NCI-H2196 treated with DMSO at 0.1 percent for 48 hours (cell line): ENCODE measurements around the gene VPS51.
"Not testable (repeated sequence)": the region's sequence is repeated elsewhere in the genome, so short reads cannot be mapped to it uniquely, and the experiment has no call there.

Experiments used
- DNase-seq: peaks from one replicate; lab custom pipeline; 2025; ENCODE audit not compliant: unreplicated experiment; lab: John Stamatoyannopoulos, UW

VPS51 gene

DNA sequence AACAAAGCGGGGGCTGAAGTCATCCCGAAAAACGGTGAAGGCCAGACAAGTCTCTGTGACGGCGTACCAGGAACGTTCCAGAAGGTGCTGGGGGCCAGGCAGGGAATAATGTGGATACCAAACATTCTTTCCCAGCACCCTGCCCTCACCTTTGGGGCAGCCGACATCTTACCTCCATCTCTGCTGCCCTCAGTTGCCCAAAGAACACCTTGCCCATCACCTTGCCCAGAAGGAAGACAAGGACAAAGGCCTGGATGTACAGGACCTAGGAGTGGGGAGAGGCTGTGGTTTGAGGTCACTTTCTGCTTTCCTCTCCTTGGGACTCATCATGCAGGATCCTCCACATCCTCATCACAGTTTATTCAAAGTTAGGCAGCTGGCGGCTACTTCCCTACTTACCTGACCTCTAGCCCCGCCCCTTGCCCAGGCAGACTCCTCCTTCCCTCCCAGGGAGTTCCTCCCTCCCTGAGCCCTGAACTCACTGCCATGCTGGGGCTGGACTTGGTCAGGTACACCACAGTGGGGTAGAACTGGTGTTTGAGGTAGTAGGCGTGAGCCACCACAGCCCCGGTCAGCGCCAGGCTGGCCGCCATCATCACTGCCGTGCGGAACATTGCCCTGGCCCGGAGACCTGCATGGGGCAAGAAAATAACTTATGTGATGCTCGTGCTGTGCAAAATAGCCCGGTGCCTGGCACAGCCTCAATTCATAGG lies 37.1 kb downstream of the VPS51 start:
- DNase-seq: peak; percentile 34

DNA sequence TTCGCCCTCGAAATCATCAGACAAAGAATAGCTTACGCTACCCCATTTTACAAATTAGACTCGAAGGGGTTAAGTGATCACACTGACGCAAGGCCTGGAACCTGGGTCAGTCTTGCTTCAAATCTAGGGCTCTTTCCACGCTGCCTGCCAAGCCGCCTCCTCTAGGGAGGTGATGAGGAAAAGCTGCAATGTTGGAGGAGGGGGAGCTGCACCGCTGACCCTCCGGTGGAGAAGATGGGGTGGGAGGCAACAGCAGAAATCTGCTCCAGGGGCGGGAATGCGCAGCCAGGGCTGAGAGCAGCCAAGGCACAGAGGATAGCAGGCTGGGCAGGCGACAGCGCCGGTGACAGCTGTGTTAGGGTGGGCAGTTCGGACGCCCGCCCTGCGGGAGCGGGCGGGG lies 37.7 kb downstream of the VPS51 start:
- no peak for DNase-seq

DNA sequence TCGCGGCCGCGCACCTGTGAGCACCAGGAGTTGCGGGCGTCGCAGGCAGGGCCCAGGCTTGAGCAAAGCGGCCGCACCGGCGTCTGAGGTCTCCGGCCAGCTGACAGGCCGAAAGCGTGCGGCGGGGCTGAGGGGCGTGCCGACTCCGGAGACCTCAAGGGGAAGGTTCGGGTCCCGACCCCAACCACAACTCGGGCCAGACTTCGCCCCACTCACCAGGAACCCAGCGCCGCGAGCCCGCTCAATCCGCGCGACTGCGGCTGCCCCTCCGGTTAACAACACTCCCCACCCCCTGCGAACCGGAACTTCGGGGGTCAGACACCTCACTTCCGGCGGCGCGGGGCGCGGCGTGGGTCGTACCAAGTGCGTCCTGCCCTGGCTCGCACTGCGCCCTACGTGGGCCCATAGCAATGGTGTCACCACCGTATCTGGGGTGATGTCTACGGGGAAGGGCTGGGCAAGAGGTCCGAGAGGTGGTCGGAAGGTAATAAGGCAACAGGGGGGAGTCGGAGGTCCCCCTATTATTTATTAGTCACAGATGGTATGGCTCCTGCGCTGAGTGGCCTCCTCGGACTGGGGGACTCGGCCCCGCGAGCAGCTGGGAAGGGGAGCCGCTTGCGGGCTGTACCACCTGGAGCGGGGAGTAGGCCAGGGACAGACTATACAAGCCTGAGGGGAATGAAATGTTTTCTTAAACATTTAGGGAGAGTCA lies 38.4 kb downstream of the VPS51 start, which contains the start of gene SYVN1:
TSS of gene SYVN1 (minus strand) at position 280 of the 712 bp plus-strand sequence. CDS start 918 bp downstream, outside the sequence.
- DNase-seq: peak; percentile 88

DNA sequence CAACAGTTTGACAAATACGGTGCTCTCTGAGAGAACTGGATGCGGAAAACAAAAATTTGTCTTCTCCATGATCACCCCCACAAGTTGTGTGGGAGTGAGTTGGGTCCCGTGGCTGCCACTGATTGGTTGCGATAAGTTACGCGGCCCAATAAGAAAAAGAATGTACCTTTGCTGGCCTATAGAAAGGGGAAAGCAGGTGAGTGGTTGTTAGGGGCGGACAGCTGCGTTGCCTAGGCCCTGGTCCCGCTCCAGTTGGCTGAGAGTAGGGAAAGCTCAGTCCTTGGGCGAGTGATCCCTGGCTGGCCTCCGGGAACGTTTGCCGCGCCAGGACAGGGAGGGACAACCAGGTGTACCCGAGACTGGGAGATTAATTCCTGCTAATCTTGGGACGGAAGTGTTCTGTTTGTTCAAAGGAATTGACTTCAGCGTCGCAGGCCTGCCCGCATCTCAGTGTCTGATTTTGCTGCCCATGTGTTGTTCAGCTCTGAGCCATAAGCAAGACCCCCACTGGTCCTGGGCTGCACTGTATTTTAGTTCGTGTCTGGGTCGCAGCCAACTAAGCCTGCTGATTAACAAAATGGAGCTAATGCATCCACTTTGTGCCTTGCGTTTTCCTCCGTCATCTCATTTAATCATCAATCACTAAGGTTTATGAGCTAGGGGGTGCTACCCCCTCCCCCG lies 39.1 kb downstream of the VPS51 start:
- DNase-seq: peak; percentile 99

DNA sequence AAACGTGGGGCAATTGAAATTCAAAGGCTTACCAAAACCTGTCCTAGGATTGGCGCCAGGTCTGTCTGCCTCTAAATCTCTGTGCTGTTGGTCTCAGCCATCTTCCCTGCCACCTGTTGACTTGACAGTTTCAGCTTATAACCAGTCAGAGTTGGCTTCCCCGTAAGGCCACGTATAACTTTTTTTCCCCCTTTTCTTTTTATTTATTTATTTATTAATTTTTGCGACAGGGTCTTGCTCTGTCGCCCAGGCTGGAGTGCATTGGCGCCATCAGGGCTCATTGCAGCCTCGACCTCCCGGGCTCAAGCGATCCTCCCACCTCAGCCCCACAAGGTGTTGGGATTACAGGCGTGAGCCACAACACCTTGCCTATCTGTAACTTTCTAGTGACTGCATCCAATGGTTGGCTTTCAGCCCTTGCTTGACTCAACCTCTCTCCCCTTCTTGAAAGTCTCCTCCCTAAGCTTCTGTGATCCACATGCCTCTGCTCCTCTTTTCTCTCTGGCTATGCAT lies 39.7 kb downstream of the VPS51 start:
- DNase-seq: no peak

DNA sequence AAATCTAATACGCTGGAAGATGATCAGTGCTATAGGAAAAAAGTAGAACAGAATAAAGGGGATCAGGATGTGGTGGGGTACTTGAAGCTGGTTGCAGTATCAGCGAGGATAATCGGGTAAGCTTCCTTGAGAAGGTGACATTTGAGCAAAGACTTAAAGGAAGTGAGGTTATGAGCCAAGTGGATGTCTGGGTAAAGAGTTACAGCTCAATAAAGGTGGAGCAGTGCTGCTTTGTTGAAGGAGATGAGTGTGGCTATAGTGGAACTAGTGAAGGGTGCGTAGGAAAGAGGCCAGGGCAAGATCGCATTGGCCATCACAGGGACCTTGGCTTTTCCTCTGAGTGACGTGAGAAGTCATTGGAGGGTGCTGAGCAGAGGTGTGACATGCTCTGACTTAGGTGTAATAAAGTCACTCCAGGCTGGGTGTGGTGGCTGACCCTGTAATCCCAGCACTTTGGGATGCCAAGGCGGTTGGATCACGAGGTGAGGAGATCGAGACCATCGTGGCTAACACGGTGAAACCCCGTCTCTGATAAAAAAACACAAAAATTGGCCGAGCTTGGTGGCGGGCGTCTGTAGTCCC lies 40.6 kb downstream of the VPS51 start:
- no peak for DNase-seq

DNA sequence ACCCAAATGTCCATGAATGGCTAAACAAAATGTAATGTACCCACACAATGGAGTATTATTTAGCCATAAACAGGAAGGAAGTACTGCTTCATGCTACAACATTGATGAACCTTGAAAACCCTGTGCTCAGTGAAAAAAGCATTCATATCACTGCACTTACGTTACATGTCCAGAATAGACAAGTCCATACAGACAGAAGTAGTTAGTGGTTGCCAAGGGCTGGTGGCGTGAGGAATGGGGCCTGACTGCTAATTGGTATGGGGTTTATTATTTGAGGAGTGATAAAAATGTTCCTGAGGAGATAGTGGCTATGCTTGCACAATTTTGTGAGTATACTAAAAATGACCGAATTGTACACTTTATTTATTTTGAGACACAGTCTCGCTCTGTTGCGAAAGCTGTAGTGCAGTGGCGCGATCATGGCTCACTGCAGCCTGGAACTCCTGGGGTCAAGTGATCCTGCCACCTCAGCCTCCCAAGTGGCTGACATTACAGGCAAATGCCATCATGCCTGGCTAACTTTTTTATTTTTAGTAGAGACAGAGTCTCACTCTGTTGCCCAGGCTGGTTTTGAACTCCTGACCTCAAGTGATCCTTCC lies 46.0 kb downstream of the VPS51 start:
- no peak for DNase-seq

DNA sequence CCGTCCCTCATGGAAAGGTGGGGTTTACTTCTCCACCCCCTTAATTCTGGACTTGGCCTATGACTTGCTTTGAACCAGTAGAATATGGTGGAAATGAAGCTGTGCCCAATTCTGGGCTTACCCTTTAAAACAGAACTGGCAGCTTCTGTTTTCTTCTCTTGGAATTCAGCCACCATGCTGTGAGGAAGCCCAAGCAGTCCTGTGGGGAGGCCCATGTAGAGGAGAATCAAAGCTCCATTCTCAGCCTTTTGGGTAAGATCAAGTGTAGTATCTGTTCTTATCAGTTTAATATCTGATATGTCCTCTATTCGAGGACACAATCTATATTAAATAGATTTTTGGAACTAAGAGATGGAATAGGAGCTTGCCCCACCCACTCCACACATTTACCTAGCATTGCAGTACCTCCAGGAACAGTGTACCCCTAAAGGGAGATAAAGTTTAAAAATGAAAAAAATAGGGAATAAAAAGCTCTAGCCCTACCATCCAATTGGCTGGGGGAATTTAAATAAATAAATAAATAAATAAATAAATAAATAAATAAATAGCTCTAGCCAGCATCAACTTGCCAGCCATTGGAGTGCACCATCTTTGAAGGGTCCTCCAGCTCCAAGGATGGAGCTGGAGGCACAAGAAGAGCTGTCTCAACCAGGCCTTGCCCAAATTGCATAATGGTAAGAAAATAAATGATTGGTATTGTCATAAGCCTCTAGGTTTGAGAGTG lies 51.5 kb downstream of the VPS51 start:
- no peak for DNase-seq

DNA sequence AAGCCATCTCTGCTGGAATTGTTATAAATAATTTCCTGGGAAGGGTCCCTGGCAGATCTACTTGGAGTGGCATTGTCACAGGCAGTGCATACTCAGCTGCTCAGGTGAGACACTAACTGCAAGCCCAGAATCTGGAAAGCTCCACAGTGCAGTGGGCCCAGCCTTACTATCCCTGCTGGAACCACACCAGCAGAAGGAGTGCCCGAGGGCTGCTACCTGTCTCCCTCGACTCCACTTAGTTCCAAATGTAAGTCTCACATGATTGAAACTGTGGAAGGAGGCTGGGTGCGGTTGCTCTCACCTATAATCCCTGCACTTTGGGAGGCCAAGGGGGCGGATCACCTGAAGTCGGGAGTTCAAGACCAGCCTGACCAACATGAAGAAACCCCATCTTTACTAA lies 52.6 kb downstream of the VPS51 start:
- DNase-seq: no peak

DNA sequence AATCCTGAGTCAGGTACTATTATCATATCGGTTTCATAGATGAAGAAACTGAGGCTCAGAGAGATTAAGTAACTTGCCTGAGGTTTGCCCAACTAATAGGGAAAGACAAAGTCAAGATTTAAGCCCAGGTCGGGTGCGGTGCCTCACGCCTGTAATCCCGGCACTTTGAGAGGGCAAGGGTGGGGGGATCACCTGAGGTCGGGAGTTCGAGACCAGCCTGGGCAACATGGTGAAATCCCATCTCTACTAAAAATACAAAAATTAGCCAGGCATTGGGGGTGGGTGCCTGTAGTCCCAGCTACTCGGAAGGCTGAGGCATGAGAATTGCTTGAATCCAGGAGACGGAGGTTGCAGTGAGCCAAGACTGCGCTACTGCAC lies 54.1 kb downstream of the VPS51 start:
- not testable (repeated sequence) for DNase-seq

DNA sequence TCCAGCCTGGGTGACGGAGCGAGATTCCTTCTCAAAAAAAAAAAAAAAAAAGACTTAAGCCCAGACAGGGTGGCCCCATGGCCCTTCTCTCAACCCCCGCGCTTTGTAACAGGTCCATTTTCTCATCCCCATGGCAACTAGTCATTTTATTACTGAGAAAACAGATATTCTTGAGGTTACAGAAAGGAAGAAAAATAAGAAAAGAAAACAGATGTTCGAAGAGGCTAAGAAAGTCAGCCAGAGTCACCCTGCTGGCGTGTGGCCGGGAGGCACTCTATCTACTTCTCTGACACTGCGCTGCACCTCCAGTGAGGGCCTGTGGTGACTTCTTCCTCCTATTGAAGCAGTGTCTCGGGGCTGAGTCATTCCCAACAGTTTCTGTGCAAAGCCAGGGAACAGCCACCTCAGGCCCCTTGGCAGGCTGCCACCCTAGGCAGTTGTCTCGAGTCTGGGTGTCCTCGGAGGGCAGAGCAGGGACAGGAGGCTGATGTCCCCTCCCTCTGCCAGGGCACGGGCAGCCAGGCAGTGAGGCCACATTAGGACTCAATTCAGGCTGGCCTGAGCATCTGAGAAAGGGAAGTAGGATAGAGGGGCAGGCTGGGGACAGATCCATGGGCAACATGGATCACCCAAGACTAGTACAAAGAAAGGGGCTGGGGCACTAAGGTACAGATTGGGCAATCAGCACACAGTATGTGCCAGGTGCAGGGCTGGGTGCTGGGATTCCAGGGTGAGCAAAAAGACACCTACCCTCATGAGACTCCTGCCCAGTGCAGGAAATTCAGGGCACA lies 54.7 kb downstream of the VPS51 start:
- peak; percentile 83 for DNase-seq

DNA sequence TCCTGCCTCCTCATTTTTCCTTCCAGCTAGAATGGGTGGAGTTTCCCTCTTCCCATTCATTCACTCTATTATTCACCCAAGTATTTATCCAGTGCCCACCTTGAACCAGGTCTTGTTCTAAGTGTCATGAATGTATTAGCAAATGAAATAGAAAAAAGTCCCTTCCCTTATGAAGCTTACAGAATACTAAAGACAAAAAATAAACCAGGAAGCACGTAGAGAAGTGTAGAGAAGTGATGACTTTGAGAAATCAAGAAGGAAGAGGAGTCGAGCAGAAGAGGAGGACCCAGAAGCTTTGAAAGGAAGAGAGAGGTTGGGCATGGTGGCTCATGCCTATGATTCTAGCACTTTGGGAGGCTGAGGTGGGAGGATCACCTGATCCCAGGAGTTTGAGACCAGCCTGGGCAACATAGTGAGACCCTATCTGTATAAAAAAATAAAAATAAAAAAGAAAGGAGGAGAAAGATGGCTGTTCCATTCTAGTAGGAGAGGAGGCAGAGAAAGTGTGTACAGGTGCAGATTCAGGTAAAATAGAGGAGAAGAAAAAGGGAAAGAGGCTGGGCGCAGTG lies 55.4 kb downstream of the VPS51 start:
- no peak for DNase-seq

DNA sequence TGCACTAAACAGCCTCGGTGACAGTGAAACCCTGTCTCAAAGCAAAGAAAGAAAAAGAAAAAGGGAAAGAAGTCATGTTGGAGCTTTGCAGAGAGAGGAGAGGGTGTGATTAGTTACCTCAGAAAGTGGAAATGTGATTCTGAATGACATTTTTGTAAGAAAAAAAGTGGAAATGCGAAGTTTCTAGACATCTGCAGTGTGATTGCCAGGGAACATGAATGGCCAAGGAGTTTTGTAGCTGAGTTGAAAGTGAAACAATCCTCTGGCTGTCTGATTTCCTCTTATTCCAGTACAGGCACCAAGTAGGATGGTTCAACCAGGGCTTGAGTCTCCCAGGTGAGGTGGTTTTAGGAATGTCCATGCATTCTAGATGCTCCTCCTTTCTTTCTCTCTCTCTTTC lies 56.1 kb downstream of the VPS51 start:
- no peak for DNase-seq

DNA sequence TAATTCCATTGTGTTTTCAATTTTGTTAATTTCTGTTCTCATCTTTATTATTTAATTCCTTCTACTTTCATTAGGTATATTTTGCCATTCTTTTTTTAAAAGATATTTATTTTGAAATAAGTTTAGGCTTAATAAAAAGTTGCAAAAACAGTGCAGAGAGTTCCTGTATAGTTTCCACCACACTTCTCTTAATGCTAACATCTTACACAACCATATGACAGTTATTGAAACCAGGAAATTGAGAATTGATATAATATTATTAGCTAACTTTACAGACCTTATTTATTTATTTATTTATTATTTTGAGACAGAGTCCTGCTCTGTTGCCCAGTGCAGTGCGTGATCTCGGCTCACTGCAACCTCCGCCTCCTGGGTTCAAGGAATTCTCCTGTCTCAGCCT lies 60.2 kb downstream of the VPS51 start:
- no peak for DNase-seq

DNA sequence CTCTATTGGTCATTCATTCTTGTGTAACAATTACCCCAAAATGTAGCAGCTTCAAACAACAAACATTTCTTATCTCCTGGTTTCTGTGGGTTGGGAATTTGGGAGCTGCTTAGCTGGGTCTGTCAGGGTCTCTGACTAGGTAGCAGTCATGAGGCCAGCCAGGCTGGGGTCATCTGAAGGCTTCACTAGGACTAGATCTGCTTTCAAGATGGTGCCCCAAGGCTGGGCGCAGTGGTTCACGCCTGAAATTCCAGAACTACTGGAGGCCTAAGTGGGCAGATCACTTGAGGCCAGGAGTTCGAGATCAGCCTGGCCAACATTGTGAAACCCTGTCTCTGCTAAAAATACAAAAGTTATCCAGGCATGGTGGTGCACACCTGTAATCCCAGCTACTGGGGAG lies 60.9 kb downstream of the VPS51 start:
- no peak for DNase-seq

DNA sequence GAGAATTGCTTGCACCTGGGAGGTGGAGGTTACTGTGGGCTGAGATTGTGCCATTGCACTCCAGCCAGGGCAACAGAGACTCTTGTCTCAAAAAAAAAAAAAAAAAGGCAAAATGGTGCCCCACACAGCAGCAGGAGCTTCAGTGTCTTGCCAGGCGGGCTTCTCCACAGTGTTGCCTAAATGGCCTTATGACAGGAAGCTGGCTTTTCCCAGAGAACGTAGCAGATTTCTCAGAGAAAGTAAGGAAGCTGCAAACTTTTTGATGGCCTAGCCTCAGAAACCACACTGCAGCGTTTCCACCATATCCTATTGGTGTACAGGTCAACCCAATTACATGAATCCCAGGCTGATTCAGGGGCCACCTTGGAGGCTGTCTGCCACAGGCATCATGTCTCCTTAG lies 61.3 kb downstream of the VPS51 start:
- no peak for DNase-seq

DNA sequence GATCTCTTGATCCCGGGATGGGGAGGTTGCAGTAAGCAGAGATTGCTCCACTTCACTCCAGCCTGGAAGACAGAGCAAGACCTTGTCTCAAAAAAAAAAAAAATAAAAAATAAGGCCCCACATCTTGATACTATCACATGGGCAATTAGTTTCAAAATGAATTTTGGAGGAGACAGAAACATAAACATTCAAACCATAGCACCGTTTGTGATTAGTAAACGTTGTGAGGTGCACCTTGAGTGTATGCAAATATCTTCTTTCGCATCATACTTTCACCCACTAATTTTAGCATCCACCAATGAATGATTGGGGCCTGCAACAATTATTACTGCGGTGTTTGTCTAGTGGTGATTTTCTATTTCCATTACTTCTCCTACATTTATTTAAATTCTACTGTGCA lies 63.0 kb downstream of the VPS51 start:
- DNase-seq: no peak

DNA sequence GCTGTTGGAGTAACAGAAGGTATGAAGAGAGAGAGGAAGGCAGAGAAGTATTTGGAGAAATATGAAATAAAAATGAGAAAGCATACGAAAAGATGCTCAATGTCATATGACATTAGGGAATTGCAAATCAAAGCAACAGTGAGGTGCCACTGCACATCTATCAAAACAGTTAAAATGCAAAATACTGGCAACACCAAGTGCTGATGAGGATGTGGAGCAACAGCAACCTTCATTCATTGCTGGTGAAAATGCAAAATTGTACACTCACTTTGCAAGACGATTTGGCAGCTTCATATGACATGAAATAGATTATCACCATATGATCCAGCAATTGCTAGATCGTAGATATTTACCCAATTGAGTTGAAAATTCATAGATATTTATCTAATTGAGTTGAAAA lies 64.6 kb downstream of the VPS51 start:
- no peak for DNase-seq
